ENCODE data around the gene LCK. TPM values are rescaled to one million over a fixed set of nuclear protein-coding genes. Genes with fewer than 3 reads are reported as not detected.

The LCK gene
- total and polyA plus RNA-seq, 2 experiments from 2014 or later: 33.2 to 86.6 TPM

- TF ChIP-seq CTCF (conservative IDR thresholded peaks at IDR 0.05; ENCODE audit: low read depth in 2 of 2) (no peak), STAT1 (IDR thresholded peaks at IDR 0.05; ENCODE audit: unreplicated experiment) (no peak), EZH2 (IDR thresholded peaks at IDR 0.05; ENCODE audit: low read depth, unreplicated experiment) (no peak), ZNF114 (CRISPR knock-in tag; IDR thresholded peaks at IDR 0.05) (no peak), NANOG (IDR thresholded peaks at IDR 0.05; ENCODE audit: borderline replicate concordance) (no peak), EZH2phosphoT487 (IDR thresholded peaks at IDR 0.05; ENCODE audit: unreplicated experiment) (no peak)
Measured at GRCh38 chr1:32263744-32264143, 12.7 kb downstream of the LCK start (continued).

GRCh38 chr1:32265846-32266245 lies 14.8 kb downstream of the LCK start:
- Mint-ChIP-seq H3K4me1 (peaks cover 13% of the 10 kb centered on the region), H3K36me3 (ENCODE audit: low read depth) (no peaks in the 10 kb centered on the region), H3K4me3 (no peak overlapping the region), H3K27me3 (ENCODE audit: insufficient read depth, low read depth, poor library complexity) (peaks cover 7% of the 10 kb centered on the region), H3K27ac (no peak overlapping the region), H3K9me3 (no peaks in the 10 kb centered on the region)
- Histone ChIP-seq H4K20me1 (replicated peaks; ENCODE audit: insufficient read depth) (no peaks in the 10 kb centered on the region), H3K9me2 (ENCODE audit: insufficient read depth) (no peaks in the 10 kb centered on the region), H3K79me2 (replicated peaks; ENCODE audit: insufficient read depth) (no peaks in the 10 kb centered on the region), H3K36me3 (ENCODE audit: insufficient read depth) (no peaks in the 10 kb centered on the region), H3K4me3 (no peak overlapping the region), H3K4me1 (ENCODE audit: insufficient read depth) (no peaks in the 10 kb centered on the region), H3K27me3 (ENCODE audit: insufficient read depth) (no peaks in the 10 kb centered on the region), H3K4me2 (no peak overlapping the region), H3K27ac (ENCODE audit: low read depth) (no peak overlapping the region), H2AFZ (no peak overlapping the region; the same call in 1 of the 2 replicates), H3F3A (replicated peaks; ENCODE audit: low read depth) (0 out of 2 replicates have a peak, but pooled peaks cover 6% of the 10 kb centered on the region)
- no peak for ATAC-seq
- TF ChIP-seq NANOG (IDR thresholded peaks at IDR 0.05; ENCODE audit: borderline replicate concordance) (no peak), ZNF114 (CRISPR knock-in tag; IDR thresholded peaks at IDR 0.05) (no peak), EZH2 (IDR thresholded peaks at IDR 0.05; ENCODE audit: low read depth, unreplicated experiment) (no peak), POLR2AphosphoS5 (IDR thresholded peaks at IDR 0.05; ENCODE audit: low read depth) (no peak), REST (IDR thresholded peaks at IDR 0.05; ENCODE audit: unreplicated experiment) (no peak), STAT1 (IDR thresholded peaks at IDR 0.05; ENCODE audit: unreplicated experiment) (no peak), ZNF462 (CRISPR knock-in tag; IDR thresholded peaks at IDR 0.05) (no peak)
- DNase-seq (ENCODE audit: low spot score): no peak

All from GM23338 (cell line).